HG03135 (cell line): ENCODE data around the gene PRKAG2.

Experiments
- ATAC-seq: cut with Tn5 transposase; IDR thresholded peaks from one replicate; pipeline ENCODE4 v1.9.1; 2021; ENCODE audit warnings: mild to moderate bottlenecking, moderate library complexity; ENCODE audit not compliant: unreplicated experiment

Gene PRKAG2

DNA sequence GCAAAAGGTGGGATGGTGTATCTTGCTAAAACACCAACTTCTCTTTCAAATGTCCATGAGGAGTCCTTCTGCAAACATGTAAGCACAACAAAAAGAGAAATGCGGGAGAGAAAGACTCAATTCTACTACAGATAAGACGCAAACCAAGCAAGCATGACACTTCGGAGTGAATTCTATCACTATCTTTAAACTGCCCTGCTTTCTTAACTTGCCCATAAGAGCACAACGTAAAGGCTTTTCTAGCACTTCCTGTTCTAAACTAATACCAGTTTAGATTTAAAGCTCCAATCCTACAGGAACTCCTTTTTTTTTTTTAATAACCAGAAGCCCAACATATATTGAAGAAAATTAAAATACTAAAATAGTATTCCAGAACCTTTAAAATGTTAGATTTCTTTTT lies 365.6 kb downstream of the PRKAG2 start:
- ATAC-seq = no peak

DNA sequence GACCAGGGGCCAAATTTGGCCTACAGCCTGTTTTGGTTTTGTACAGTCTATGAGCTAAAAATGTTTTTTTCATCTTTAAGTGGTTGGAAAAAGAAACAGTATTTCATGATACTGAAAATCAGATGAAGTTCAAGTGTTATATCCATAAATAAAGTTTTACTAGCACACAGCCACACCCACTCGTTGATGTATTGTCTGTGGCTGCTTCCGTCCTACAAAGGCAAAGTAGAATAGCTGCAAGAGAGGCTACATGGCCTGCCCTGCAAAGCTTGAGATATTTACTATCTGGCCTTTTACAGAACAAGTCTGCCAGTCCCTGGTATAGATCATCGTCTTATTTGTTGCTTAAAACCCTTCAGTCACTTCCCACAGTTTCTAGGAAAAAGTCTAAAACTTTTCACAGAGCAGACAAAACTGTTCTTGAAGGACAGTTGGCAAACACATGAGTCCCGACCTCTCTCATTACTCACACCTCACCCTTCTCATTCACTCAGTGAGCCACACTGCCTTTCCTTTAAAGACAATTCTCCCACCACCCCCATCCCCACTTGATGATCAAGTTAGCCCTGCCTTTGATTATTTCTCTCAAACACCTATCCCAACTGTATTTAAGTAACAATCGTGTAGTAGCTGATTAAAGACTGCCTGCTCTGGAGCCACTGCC lies 367.1 kb downstream of the PRKAG2 start:
- ATAC-seq = no peak

DNA sequence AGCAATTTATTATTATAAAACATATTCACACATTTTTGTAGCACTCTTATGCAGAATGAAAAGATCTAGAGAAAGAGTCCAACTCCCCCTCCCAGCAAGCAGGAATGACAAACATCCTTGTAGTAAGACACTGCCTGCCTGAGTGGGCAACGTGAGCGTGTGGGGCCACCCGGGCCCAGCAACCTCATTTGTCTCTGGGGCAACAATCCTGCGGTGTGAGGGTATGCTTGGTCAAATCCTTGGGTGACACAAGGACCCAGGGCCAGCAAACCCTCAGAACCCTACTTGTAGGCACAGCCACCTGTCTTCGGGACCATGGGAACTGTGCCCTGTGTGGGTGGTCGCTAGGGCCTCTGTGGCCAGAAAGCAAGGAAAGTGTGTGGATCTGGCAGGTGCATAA lies 367.9 kb downstream of the PRKAG2 start:
- ATAC-seq = no peak

DNA sequence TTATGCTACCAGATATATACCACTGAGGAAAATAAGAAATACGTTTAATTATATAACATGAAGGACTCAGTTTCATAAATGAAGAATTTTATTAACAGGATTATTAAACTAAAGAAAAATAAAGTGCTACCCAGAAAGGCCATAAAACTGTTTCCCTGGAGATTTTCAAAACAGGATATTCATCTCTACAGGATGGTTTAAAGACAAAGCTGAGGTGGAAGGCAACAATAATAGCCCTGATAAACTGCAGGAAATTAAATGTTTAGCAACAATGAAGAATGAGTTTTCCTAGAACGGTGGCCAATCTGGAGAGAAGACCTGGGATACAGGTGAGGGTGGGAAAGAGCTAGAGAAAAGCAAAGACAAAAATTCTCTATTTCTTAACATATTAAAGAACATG lies 369.1 kb downstream of the PRKAG2 start:
- no peak for ATAC-seq

DNA sequence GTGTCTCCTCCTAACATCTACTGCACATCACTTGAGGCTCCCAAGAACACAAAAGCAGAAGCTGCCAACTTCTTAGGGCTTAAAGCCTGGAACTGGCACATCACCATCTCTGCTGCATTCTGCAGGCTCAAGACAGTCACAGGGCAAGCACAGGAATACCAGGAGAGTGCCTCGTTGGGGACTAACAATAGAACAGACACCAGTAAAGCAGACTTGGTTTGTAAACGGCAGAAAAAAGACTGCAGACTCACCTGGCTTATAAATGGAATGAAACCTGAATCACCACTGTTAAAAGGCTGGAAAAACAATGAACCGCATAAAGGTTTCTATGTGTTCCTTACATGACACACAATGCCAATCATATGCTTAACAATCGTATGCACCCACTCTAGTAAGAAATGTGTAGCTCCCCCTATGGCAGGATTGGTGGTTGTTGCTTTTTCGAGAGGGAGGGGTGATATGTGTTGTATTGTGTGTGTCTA lies 370.0 kb downstream of the PRKAG2 start:
- ATAC-seq = no peak
